GM19025 (cell line): ENCODE results near the gene BRCA2.
"Not testable (repeated sequence)": the region's sequence is repeated elsewhere in the genome, so short reads cannot be mapped to it uniquely, and the experiment has no call there.

Experiments used
- ATAC-seq: cut with Tn5 transposase; IDR thresholded peaks from one replicate; pipeline ENCODE4 v1.9.1; 2021; ENCODE audit warnings: mild to moderate bottlenecking, low read depth, moderate library complexity; ENCODE audit not compliant: unreplicated experiment

BRCA2 gene

GRCh38 chr13:32309312-32310133 lies 5.8 kb upstream of the BRCA2 start:
- ATAC-seq: no peak

- peak; percentile 58 for ATAC-seq
Measured at GRCh38 chr13:32310134-32310706, 5.1 kb upstream of the BRCA2 start.

GRCh38 chr13:32311188-32311897 lies 4.0 kb upstream of the BRCA2 start:
- ATAC-seq: no peak

- peak; percentile 8 for ATAC-seq
Measured at GRCh38 chr13:32314271-32315237, 754 bp upstream of the BRCA2 start.

- peak; percentile 45 for ATAC-seq
Measured at GRCh38 chr13:32316028-32316339, 676 bp downstream of the BRCA2 start.

- no peak for ATAC-seq
Measured at GRCh38 chr13:32316501-32316900, 1.2 kb downstream of the BRCA2 start.

- ATAC-seq: no peak
Measured at GRCh38 chr13:32317716-32318465, 2.6 kb downstream of the BRCA2 start.

GRCh38 chr13:32320528-32320927 lies 5.2 kb downstream of the BRCA2 start:
- no peak for ATAC-seq

- no peak for ATAC-seq
Measured at GRCh38 chr13:32323912-32324311, 8.6 kb downstream of the BRCA2 start.

- ATAC-seq: no peak
Measured at GRCh38 chr13:32330441-32330840, 15.1 kb downstream of the BRCA2 start.

GRCh38 chr13:32334671-32335070 lies 19.4 kb downstream of the BRCA2 start:
- ATAC-seq: no peak

- no peak for ATAC-seq
Measured at GRCh38 chr13:32340914-32341313, 25.6 kb downstream of the BRCA2 start.

- no peak for ATAC-seq
Measured at GRCh38 chr13:32347651-32348050, 32.3 kb downstream of the BRCA2 start.

- not testable (repeated sequence) for ATAC-seq
Measured at GRCh38 chr13:32350839-32351441, 35.6 kb downstream of the BRCA2 start.

- ATAC-seq: no peak
Measured at GRCh38 chr13:32354040-32354439, 38.7 kb downstream of the BRCA2 start.

GRCh38 chr13:32355935-32356334 lies 40.6 kb downstream of the BRCA2 start:
- ATAC-seq: not testable (repeated sequence)

- ATAC-seq: no peak
Measured at GRCh38 chr13:32362574-32362973, 47.3 kb downstream of the BRCA2 start.

GRCh38 chr13:32370805-32371204 lies 55.5 kb downstream of the BRCA2 start:
- ATAC-seq: no peak

GRCh38 chr13:32376642-32377415 lies 61.5 kb downstream of the BRCA2 start:
- no peak for ATAC-seq
